HG02943 (cell line): ENCODE measurements around the gene STK31.
"Not testable (repeated sequence)": the region's sequence is repeated elsewhere in the genome, so short reads cannot be mapped to it uniquely, and the experiment has no call there.

ENCODE experiments used
- ATAC-seq: cut with Tn5 transposase; IDR thresholded peaks from one replicate; pipeline ENCODE4 v1.9.1; 2021; ENCODE audit warnings: mild to moderate bottlenecking, low read depth, moderate library complexity; ENCODE audit not compliant: unreplicated experiment

Gene STK31

GRCh38 chr7:23710000-23710399 is at the start of gene STK31:
Gene STK31, plus strand, starts transcription at chr7:23710219. Its CDS starts 67 bp downstream, at chr7:23710286.
- ATAC-seq, result no peak

GRCh38 chr7:23661385-23661784 is 48.6 kb upstream of the STK31 start:
- ATAC-seq, result no peak

GRCh38 chr7:23662124-23662983 is 47.7 kb upstream of the STK31 start:
- ATAC-seq, result no peak

GRCh38 chr7:23662984-23663313 is 47.1 kb upstream of the STK31 start:
- ATAC-seq, result no peak

- ATAC-seq, result no peak
These were observed 45.9 kb upstream of the STK31 start for GRCh38 chr7:23664122-23664521.

GRCh38 chr7:23672033-23672432 is 38.0 kb upstream of the STK31 start:
- ATAC-seq, result no peak

- peak; percentile 70 for ATAC-seq
These were observed 30.1 kb upstream of the STK31 start, which contains the start of gene FAM221A for GRCh38 chr7:23679898-23680413. Gene FAM221A, plus strand, starts transcription at chr7:23680199. Its CDS starts 20 bp downstream, at chr7:23680219.

- ATAC-seq, result peak; percentile 46
These were observed 29.3 kb upstream of the STK31 start for GRCh38 chr7:23680414-23681405.

GRCh38 chr7:23684041-23684440 is 26.0 kb upstream of the STK31 start:
- not testable (repeated sequence) for ATAC-seq

- ATAC-seq, result no peak
These were observed 24.3 kb upstream of the STK31 start for GRCh38 chr7:23685731-23686130.

GRCh38 chr7:23687011-23687410 is 23.0 kb upstream of the STK31 start:
- ATAC-seq, result no peak

GRCh38 chr7:23689165-23689564 is 20.9 kb upstream of the STK31 start:
- ATAC-seq, result no peak

- no peak for ATAC-seq
These were observed 18.7 kb upstream of the STK31 start for GRCh38 chr7:23691320-23691719.

- ATAC-seq, result no peak
These were observed 16.8 kb upstream of the STK31 start for GRCh38 chr7:23693224-23693623.

GRCh38 chr7:23696916-23697441 is 13.0 kb upstream of the STK31 start:
- no peak for ATAC-seq

- ATAC-seq, result no peak
These were observed 11.2 kb upstream of the STK31 start for GRCh38 chr7:23698822-23699221.

GRCh38 chr7:23700046-23700445 is 10.0 kb upstream of the STK31 start:
- no peak for ATAC-seq

- no peak for ATAC-seq
These were observed 803 bp upstream of the STK31 start for GRCh38 chr7:23709081-23709750.

- ATAC-seq, result no peak
These were observed 2.6 kb downstream of the STK31 start for GRCh38 chr7:23712368-23713284.
